Peyer's patch (tissue), 4 donors: Measurements from ENCODE around the gene CDH12. TPM values are rescaled to one million over a fixed set of nuclear protein-coding genes. Genes with fewer than 3 reads are reported as not detected.

Source experiments
- DNase-seq, 3 donors: peaks; one replicate each; pipeline ENCODE4 v3.0.0-alpha.2; 2017 to 2019
- H3K27ac ChIP-seq, 4 donors: fragments of 200-600 bp; sonication (generic); one replicate each; pipeline ENCODE4 v1.5.1; 2016 to 2019
- H3K27me3 ChIP-seq, 2 donors: fragments of 200-600 bp; sonication (generic); one replicate each; pipeline ENCODE4 v1.5.1; 2019
- H3K36me3 ChIP-seq, 3 donors: fragments of 200-600 bp; sonication (generic); one replicate each; pipeline ENCODE4 v1.5.1; 2016 to 2019
- H3K4me1 ChIP-seq, 4 donors: fragments of 200-600 bp; sonication (generic); one replicate each; pipeline ENCODE4 v1.5.1; 2016 to 2019
- H3K4me3 ChIP-seq, 4 donors: fragments of 200-600 bp; sonication (generic); 1 replicate in 3 of 4; 2 replicates in 1 of 4; pipeline ENCODE4 v1.5.1; 2016 to 2019; ENCODE audit warnings: mild to moderate bottlenecking in 1 of 4
- H3K9me3 ChIP-seq, 4 donors: fragments of 200-600 bp; sonication (generic); one replicate each; pipeline ENCODE4 v1.5.1; 2016 to 2019; ENCODE audit warnings: mild to moderate bottlenecking in 1 of 4
- CTCF ChIP-seq, 6 experiments: fragments of 450-650 bp in 4 of 6; fragments of 200-600 bp in 2 of 6; sonication (generic) in 1 of 6; IDR thresholded peaks; one replicate each; pipeline ENCODE4 v1.5.1; 2017 to 2019; ENCODE audit warnings: antibody characterized with exemption in 6 of 6, mild to moderate bottlenecking in 3 of 6, moderate library complexity in 1 of 6
- POLR2A ChIP-seq, 2 donors: fragments of 450-650 bp; IDR thresholded peaks; one replicate each; pipeline ENCODE4 v1.5.1; 2017; ENCODE audit warnings: antibody characterized with exemption in 2 of 2, mild to moderate bottlenecking in 2 of 2, moderate library complexity in 2 of 2
- total RNA-seq, 4 donors: library from RNA; depleted of rRNA; stranded (reverse); fragments of >200 nt; gene quantifications; one replicate each; pipeline ENCODE4 v1.1.0, GENCODE V29; 2016

Gene CDH12
- total RNA-seq, 4 donors from 2014 or later, result not detected

GRCh38 chr5:22594491-22594890, 258.7 kb downstream of the CDH12 start:
- Histone ChIP-seq H3K9me3 (no peaks in the 10 kb centered on the region), H3K36me3 (no peaks in the 10 kb centered on the region), H3K4me3 (no peak overlapping the region), H3K4me1 (no peaks in the 10 kb centered on the region), H3K27ac (no peak overlapping the region), H3K27me3 (no peaks in the 10 kb centered on the region)
- no peak for TF ChIP-seq CTCF (IDR thresholded peaks at IDR 0.05)
- TF ChIP-seq POLR2A (IDR thresholded peaks at IDR 0.05), result no peak
- DNase-seq, result no peak

- H3K9me3 ChIP-seq, result no peaks in the 10 kb centered on the region
- H3K27me3 ChIP-seq, result no peaks in the 10 kb centered on the region
- H3K4me1 ChIP-seq, result no peaks in the 10 kb centered on the region
- TF ChIP-seq CTCF (IDR thresholded peaks at IDR 0.05) (no peak), POLR2A (IDR thresholded peaks at IDR 0.05) (no peak)
- no peak overlapping the region for H3K4me3 ChIP-seq
- no peak overlapping the region for H3K27ac ChIP-seq
- no peaks in the 10 kb centered on the region for H3K36me3 ChIP-seq
- no peak for DNase-seq
Measured at GRCh38 chr5:22593592-22593991, 259.6 kb downstream of the CDH12 start.

DNA sequence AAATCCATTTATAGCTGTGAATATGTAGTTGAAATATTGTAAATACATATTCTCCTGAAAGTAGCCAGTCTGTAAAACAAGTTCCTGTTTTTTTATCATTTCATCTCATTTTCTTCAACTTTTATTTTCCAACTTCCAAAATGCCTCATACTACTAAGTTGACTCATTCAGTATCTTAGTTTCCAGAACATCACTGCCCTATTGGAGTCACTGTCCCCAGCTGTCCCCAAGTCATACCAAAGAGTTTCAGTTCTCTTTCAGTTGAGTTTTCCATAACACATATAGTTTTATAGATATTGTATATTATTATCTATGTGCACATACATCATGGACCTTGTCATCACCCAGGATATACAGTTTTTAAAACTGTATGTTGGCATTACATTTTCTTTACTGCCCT, 261.7 kb downstream of the CDH12 start:
- Histone ChIP-seq H3K27me3 (no peaks in the 10 kb centered on the region), H3K27ac (no peak overlapping the region), H3K4me3 (no peak overlapping the region), H3K4me1 (no peaks in the 10 kb centered on the region), H3K36me3 (no peaks in the 10 kb centered on the region), H3K9me3 (no peaks in the 10 kb centered on the region)
- TF ChIP-seq POLR2A (IDR thresholded peaks at IDR 0.05) (no peak), CTCF (IDR thresholded peaks at IDR 0.05) (no peak)
- DNase-seq, result no peak

DNA sequence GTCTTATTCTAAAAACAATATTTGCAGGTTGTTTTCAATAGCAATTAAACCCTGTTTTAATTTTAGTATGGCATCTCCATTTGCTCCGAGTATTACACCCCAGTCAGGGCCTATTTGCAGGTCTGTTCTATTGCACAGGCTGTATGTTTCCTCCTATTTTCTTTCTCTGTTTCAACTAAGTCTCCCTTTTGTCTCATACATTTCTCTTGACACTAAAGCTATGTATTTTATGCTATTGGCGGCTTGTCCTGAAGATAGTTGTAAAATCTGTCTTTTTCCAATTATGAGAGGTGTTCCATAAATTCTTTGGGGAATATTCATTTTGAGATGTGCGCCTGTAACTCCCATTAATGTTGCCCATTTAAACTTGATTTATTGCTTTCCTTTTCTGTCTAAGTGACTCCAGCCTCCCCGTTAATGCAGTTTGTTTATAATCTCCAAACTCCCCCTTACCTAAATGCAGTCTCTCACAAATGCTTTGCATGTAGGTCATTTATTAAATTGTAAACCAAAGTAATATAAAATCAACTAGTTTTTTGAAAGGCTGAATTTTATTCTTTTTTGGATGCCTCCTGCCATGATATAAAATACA, 262.4 kb downstream of the CDH12 start:
- no peaks in the 10 kb centered on the region for H3K9me3 ChIP-seq
- H3K36me3 ChIP-seq, result no peaks in the 10 kb centered on the region
- no peaks in the 10 kb centered on the region for H3K4me1 ChIP-seq
- H3K4me3 ChIP-seq, result no peak overlapping the region
- H3K27ac ChIP-seq, result no peak overlapping the region
- no peaks in the 10 kb centered on the region for H3K27me3 ChIP-seq
- DNase-seq, result no peak
- no peak for TF ChIP-seq POLR2A (IDR thresholded peaks at IDR 0.05)
- no peak for TF ChIP-seq CTCF (IDR thresholded peaks at IDR 0.05)

- no peaks in the 10 kb centered on the region for H3K9me3 ChIP-seq
- no peak overlapping the region for H3K27ac ChIP-seq
- DNase-seq, result no peak
- TF ChIP-seq POLR2A (IDR thresholded peaks at IDR 0.05) (no peak), CTCF (IDR thresholded peaks at IDR 0.05) (no peak)
- H3K36me3 ChIP-seq, result no peaks in the 10 kb centered on the region
- H3K27me3 ChIP-seq, result no peaks in the 10 kb centered on the region
- H3K4me1 ChIP-seq, result no peaks in the 10 kb centered on the region
- H3K4me3 ChIP-seq, result no peak overlapping the region
Measured at GRCh38 chr5:22577711-22578110, 275.4 kb downstream of the CDH12 start.

GRCh38 chr5:22577006-22577405, 276.1 kb downstream of the CDH12 start:
- no peak overlapping the region for H3K27ac ChIP-seq
- no peak for DNase-seq
- H3K4me3 ChIP-seq, result no peak overlapping the region
- H3K4me1 ChIP-seq, result no peaks in the 10 kb centered on the region
- H3K27me3 ChIP-seq, result no peaks in the 10 kb centered on the region
- TF ChIP-seq POLR2A (IDR thresholded peaks at IDR 0.05), result no peak
- TF ChIP-seq CTCF (IDR thresholded peaks at IDR 0.05), result no peak
- no peaks in the 10 kb centered on the region for H3K9me3 ChIP-seq
- no peaks in the 10 kb centered on the region for H3K36me3 ChIP-seq
